CD1c-positive myeloid dendritic cell (primary cell): ENCODE data around the gene IPMK.
A peak's percentile ranks its signal among the peaks of the same experiment; 100 is the strongest.
"Not testable (repeated sequence)": the region's sequence is repeated elsewhere in the genome, so short reads cannot be mapped to it uniquely, and the experiment has no call there.

Experiments
- DNase-seq: peaks from one replicate; pipeline ENCODE4 v3.0.0-alpha.2; 2016; ENCODE audit errors: extremely low spot score

IPMK gene

GRCh38 chr10:58220769-58221451 lies 46.8 kb downstream of the IPMK start:
- DNase-seq = no peak

- DNase-seq = no peak
These were observed 47.8 kb downstream of the IPMK start for GRCh38 chr10:58219875-58220274.

GRCh38 chr10:58217612-58218011 lies 50.1 kb downstream of the IPMK start:
- DNase-seq = no peak

GRCh38 chr10:58212622-58213021 lies 55.1 kb downstream of the IPMK start:
- DNase-seq = no peak

- no peak for DNase-seq
These were observed 57.5 kb downstream of the IPMK start for GRCh38 chr10:58210160-58210559.

GRCh38 chr10:58209669-58210068 lies 58.0 kb downstream of the IPMK start:
- no peak for DNase-seq

- DNase-seq = no peak
These were observed 61.4 kb downstream of the IPMK start for GRCh38 chr10:58206251-58206650.

GRCh38 chr10:58201704-58202103 lies 66.0 kb downstream of the IPMK start:
- no peak for DNase-seq

GRCh38 chr10:58189269-58189668 lies 78.4 kb downstream of the IPMK start:
- DNase-seq = no peak

- DNase-seq = no peak
These were observed 83.5 kb downstream of the IPMK start for GRCh38 chr10:58184120-58184670.

- no peak for DNase-seq
These were observed 87.0 kb downstream of the IPMK start for GRCh38 chr10:58180666-58181065.

GRCh38 chr10:58179238-58179637 lies 88.5 kb downstream of the IPMK start:
- DNase-seq = no peak

- DNase-seq = no peak
These were observed 88.9 kb downstream of the IPMK start for GRCh38 chr10:58178811-58179210.

- DNase-seq = peak; percentile 47
These were observed 90.2 kb downstream of the IPMK start for GRCh38 chr10:58177362-58177947.

- no peak for DNase-seq
These were observed 91.4 kb downstream of the IPMK start for GRCh38 chr10:58175990-58176900.

- DNase-seq = no peak
These were observed 92.9 kb downstream of the IPMK start for GRCh38 chr10:58174831-58175230.

GRCh38 chr10:58173391-58173790 lies 94.3 kb downstream of the IPMK start:
- DNase-seq = no peak

GRCh38 chr10:58171146-58171545 lies 96.5 kb downstream of the IPMK start:
- DNase-seq = no peak

GRCh38 chr10:58164517-58164916 lies 103.2 kb downstream of the IPMK start:
- no peak for DNase-seq

GRCh38 chr10:58158806-58159205 lies 108.9 kb downstream of the IPMK start:
- DNase-seq = no peak

GRCh38 chr10:58157076-58157766 lies 110.5 kb downstream of the IPMK start:
- no peak for DNase-seq

GRCh38 chr10:58155941-58156340 lies 111.8 kb downstream of the IPMK start:
- not testable (repeated sequence) for DNase-seq
